H1 (cell line): ENCODE measurements around the gene C20orf141. TPM values are rescaled to one million over a fixed set of nuclear protein-coding genes. Genes with fewer than 3 reads are reported as not detected.

Experiments used
- CTCF ChIA-PET: fragments of 300-600 bp; sonication (Branson Sonifier 250); formaldehyde crosslinking; loops from one replicate; lab custom pipeline; 2021; ENCODE audit not compliant: partially characterized antibody; lab: Charles Lee
- POLR2A ChIA-PET: fragments of 300-600 bp; sonication (Branson Sonifier 250); formaldehyde crosslinking; loops from one replicate; lab custom pipeline; 2021; ENCODE audit warnings: inconsistent platforms; ENCODE audit not compliant: partially characterized antibody; lab: Charles Lee
- DNase-seq, 2 experiments: peaks; one replicate each; pipeline versions ENCODE4 v3.0.0 to v3.0.0-alpha.2; 2010 to 2022; ENCODE audit warnings: low spot score in 2 of 2, low read depth in 1 of 2, mixed read lengths in 1 of 2
- FAIRE-seq: peaks from 2 replicates; lab custom pipeline; 2011; peaks lifted over from hg19 to GRCh38; lab: Jason Lieb, UNC
- H2AFZ ChIP-seq: 2 replicates; pipeline ENCODE4 v1.8.1; 2012; ENCODE audit warnings: low read length, inconsistent platforms
- H2AK5ac ChIP-seq: 2 replicates; pipeline ENCODE4 v1.6.1; 2013; ENCODE audit warnings: low read depth, low read length
- H2BK120ac ChIP-seq: replicated peaks from 2 replicates; pipeline ENCODE3; 2013; ENCODE audit warnings: low read depth, low read length, inconsistent platforms
- H2BK12ac ChIP-seq: 2 replicates; pipeline ENCODE4 v1.6.1; 2013; ENCODE audit warnings: low read depth, low read length
- H2BK15ac ChIP-seq: 2 replicates; pipeline ENCODE4 v1.6.1; 2013; ENCODE audit warnings: low read length
- H2BK20ac ChIP-seq: 2 replicates; pipeline ENCODE4 v1.6.1; 2013; ENCODE audit warnings: low read length
- H2BK5ac ChIP-seq: 2 replicates; pipeline ENCODE4 v1.6.1; 2013; ENCODE audit warnings: low read depth, low read length
- H3K14ac ChIP-seq: 2 replicates; pipeline ENCODE4 v1.6.1; 2013; ENCODE audit warnings: inconsistent platforms; ENCODE audit not compliant: insufficient read length
- H3K18ac ChIP-seq: 2 replicates; pipeline ENCODE4 v1.6.1; 2013; ENCODE audit warnings: low read length; ENCODE audit errors: extremely low read depth
- H3K23ac ChIP-seq: 2 replicates; pipeline ENCODE4 v1.6.1; 2013; ENCODE audit warnings: inconsistent platforms; ENCODE audit not compliant: insufficient read length
- H3K23me2 ChIP-seq: 2 replicates; pipeline ENCODE4 v1.6.1; 2013; ENCODE audit warnings: low read depth, low read length
- H3K27ac ChIP-seq: 2 replicates; pipeline ENCODE4 v1.6.1; 2011; ENCODE audit warnings: low read depth, low read length, inconsistent platforms
- H3K27me3 ChIP-seq, 4 experiments: replicated peaks in 1 of 4; 1 replicate in 1 of 4; 2 replicates in 3 of 4; pipeline versions ENCODE4 v1.6.1 to v1.8.1; 2011 to 2013; ENCODE audit warnings: low read length in 3 of 4, mild to moderate bottlenecking in 3 of 4, inconsistent platforms in 2 of 4, mixed read lengths in 2 of 4, moderate library complexity in 1 of 4; ENCODE audit not compliant: control insufficient read depth in 3 of 4, insufficient read depth in 3 of 4; ENCODE audit errors: extremely low read depth in 1 of 4
- H3K36me3 ChIP-seq, 4 experiments: 2 replicates each; pipeline versions ENCODE4 v1.6.1 to v1.8.1; 2011 to 2013; ENCODE audit warnings: mild to moderate bottlenecking in 4 of 4, low read length in 3 of 4, moderate library complexity in 2 of 4, control low read depth in 1 of 4, inconsistent platforms in 1 of 4; ENCODE audit not compliant: insufficient read depth in 4 of 4, control insufficient read depth in 2 of 4
- H3K4ac ChIP-seq: replicated peaks from 2 replicates; pipeline ENCODE3; 2013; ENCODE audit warnings: low read length, low read depth, mixed read lengths, inconsistent platforms; ENCODE audit not compliant: insufficient read length
- H3K4me1 ChIP-seq, 4 experiments: replicated peaks in 1 of 4; 1 replicate in 1 of 4; 2 replicates in 3 of 4; pipeline versions ENCODE4 v1.6.1 to v1.8.1; 2011 to 2013; ENCODE audit warnings: low read length in 3 of 4, inconsistent platforms in 2 of 4, mixed read lengths in 1 of 4; ENCODE audit not compliant: insufficient read depth in 4 of 4, control insufficient read depth in 3 of 4
- H3K4me2 ChIP-seq, 2 experiments: 2 replicates each; pipeline versions ENCODE4 v1.6.1 to v1.8.1; 2011 to 2013; ENCODE audit warnings: low read depth in 2 of 2, low read length in 2 of 2, control low read depth in 1 of 2, inconsistent platforms in 1 of 2, mild to moderate bottlenecking in 1 of 2; ENCODE audit not compliant: insufficient read depth in 1 of 2
- H3K4me3 ChIP-seq, 4 experiments: fragments of 200-600, 300-600 bp in 1 of 4; sonication (generic), shearing (Covaris generic), sonication (Bioruptor Twin) in 1 of 4; 2 replicates each; pipeline versions ENCODE4 v1.5.1 to v1.8.1; 2011 to 2016; ENCODE audit warnings: low read length in 4 of 4, low read depth in 3 of 4, control low read depth in 2 of 4, inconsistent platforms in 2 of 4, mild to moderate bottlenecking in 2 of 4, mixed read lengths in 1 of 4, moderate library complexity in 1 of 4; ENCODE audit not compliant: insufficient read depth in 2 of 4; ENCODE audit errors: extremely low read depth in 1 of 4
- H3K56ac ChIP-seq: replicated peaks from 2 replicates; pipeline ENCODE3; 2013; ENCODE audit warnings: low read depth, mild to moderate bottlenecking, mixed read lengths, low read length, inconsistent platforms; ENCODE audit not compliant: insufficient read length
- H3K79me1 ChIP-seq: 2 replicates; pipeline ENCODE4 v1.6.1; 2013; ENCODE audit warnings: low read depth, low read length, control low read depth
- H3K79me2 ChIP-seq, 2 experiments: 2 replicates each; pipeline versions ENCODE4 v1.6.1 to v1.8.1; 2012 to 2013; ENCODE audit warnings: low read length in 2 of 2, mild to moderate bottlenecking in 2 of 2, inconsistent platforms in 1 of 2; ENCODE audit not compliant: insufficient read depth in 2 of 2, control insufficient read depth in 1 of 2
- H3K9ac ChIP-seq, 4 experiments: replicated peaks in 1 of 4; 1 replicate in 1 of 4; 2 replicates in 3 of 4; pipeline versions ENCODE4 v1.6.1 to v1.8.1; 2011 to 2013; ENCODE audit warnings: low read depth in 3 of 4, low read length in 3 of 4, control low read depth in 2 of 4, mild to moderate bottlenecking in 2 of 4, moderate library complexity in 2 of 4, inconsistent platforms in 1 of 4; ENCODE audit errors: extremely low read depth in 1 of 4
- H3K9me3 ChIP-seq, 2 experiments: 2 replicates each; pipeline versions ENCODE4 v1.6.1 to v1.8.1; 2012 to 2013; ENCODE audit warnings: mild to moderate bottlenecking in 2 of 2, moderate library complexity in 2 of 2, control low read depth in 1 of 2, inconsistent platforms in 1 of 2, low read depth in 1 of 2, low read length in 1 of 2, mixed read lengths in 1 of 2; ENCODE audit not compliant: insufficient read depth in 2 of 2
- H4K20me1 ChIP-seq, 2 experiments: replicated peaks in 1 of 2; 2 replicates each; pipeline versions ENCODE3 to v1.8.1; 2011 to 2013; ENCODE audit warnings: inconsistent platforms in 2 of 2, low read length in 2 of 2, mild to moderate bottlenecking in 1 of 2; ENCODE audit not compliant: insufficient read depth in 2 of 2, control insufficient read depth in 1 of 2
- H4K5ac ChIP-seq: 2 replicates; pipeline ENCODE4 v1.6.1; 2013; ENCODE audit warnings: low read length, low read depth, mixed read lengths, inconsistent platforms; ENCODE audit not compliant: insufficient read length
- H4K8ac ChIP-seq: 2 replicates; pipeline ENCODE4 v1.8.0; 2013; ENCODE audit warnings: mild to moderate bottlenecking, moderate library complexity, low read length, inconsistent platforms; ENCODE audit not compliant: insufficient read depth; ENCODE audit errors: extremely low read depth
- H4K91ac ChIP-seq: replicated peaks from 2 replicates; pipeline ENCODE3; 2013; ENCODE audit warnings: low read length, mixed read lengths, inconsistent platforms; ENCODE audit not compliant: insufficient read length
- CREB1 ChIP-seq: IDR thresholded peaks from 2 replicates; pipeline ENCODE4 v1.6.1; 2012; ENCODE audit warnings: inconsistent platforms
- CTBP2 ChIP-seq: IDR thresholded peaks from 2 replicates; pipeline ENCODE4 v1.7.0; 2011; ENCODE audit warnings: borderline replicate concordance, mild to moderate bottlenecking, moderate library complexity, mixed read lengths, low read length; ENCODE audit not compliant: insufficient read depth, insufficient read length
- MAFK ChIP-seq: IDR thresholded peaks from 2 replicates; pipeline ENCODE4 v1.6.1; 2012; ENCODE audit warnings: low read depth, mild to moderate bottlenecking, improper control_type of control experiment, low read length
- RNF2 ChIP-seq: fragments of 200-900, 300-1000 bp; sonication (generic); IDR thresholded peaks from 2 replicates; pipeline ENCODE4 v1.7.1; 2016; ENCODE audit warnings: borderline replicate concordance, low read depth, mild to moderate bottlenecking, antibody characterized with exemption, low read length; ENCODE audit not compliant: poor library complexity, severe bottlenecking; ENCODE audit errors: missing control alignments
- SAP30 ChIP-seq: fragments of 300-600 bp; sonication (generic); IDR thresholded peaks from 2 replicates; pipeline ENCODE4 v1.7.1; 2012; ENCODE audit warnings: low read length, moderate library complexity, mild to moderate bottlenecking, inconsistent platforms; ENCODE audit not compliant: insufficient read depth, insufficient replicate concordance
- SP1 ChIP-seq: IDR thresholded peaks from 2 replicates; pipeline ENCODE4 v1.6.1; 2011; ENCODE audit warnings: low read depth, low read length
- WGBS, 2 experiments: shearing (Covaris generic) in 1 of 2; methylation state at CpG; one replicate each; pipeline versions ENCODE4 v1.1.6 to v1.1.7; 2013 to 2015; ENCODE audit warnings: low lambda C conversion rate in 2 of 2, mixed read lengths in 2 of 2, inconsistent platforms in 1 of 2, low coverage in 1 of 2, missing lambda C conversion rate in 1 of 2; ENCODE audit not compliant: insufficient replicate concordance in 2 of 2, insufficient coverage in 1 of 2, insufficient read length in 1 of 2; ENCODE audit errors: extremely low coverage in 1 of 2, missing lambda C conversion rate in 1 of 2; 5-methylcytosine and 5-hydroxymethylcytosine counted together
- polyA plus RNA-seq, 7 experiments: library from polyadenylated mRNA; depleted of rRNA in 3 of 7; stranded (reverse) in 5 of 7; unstranded in 2 of 7; fragments of >200 nt in 5 of 7; fragments of 200-250 nt in 2 of 7; gene quantifications; 1 replicate in 5 of 7; 2 replicates in 1 of 7; 4 replicates in 1 of 7; pipeline versions ENCODE4 v1.2.1 to v1.2.3, GENCODE V29; 2011 to 2013; ENCODE audit warnings: missing spikeins in 2 of 7, mixed read lengths in 2 of 7
- total RNA-seq: library from RNA; stranded (reverse); fragmentation: NEBNext Ultra II Directional; extraction: Animal tissue kit (Norgen Biotek cat#: 25700); gene quantifications from 2 replicates; pipeline ENCODE4 v1.2.1, GENCODE V29; 2021

C20orf141 gene
- total and polyA plus RNA-seq, 2 of the 8 experiments (the other 6 are each of a cell fraction or from before 2014, with no cell fraction given), result not detected

DNA sequence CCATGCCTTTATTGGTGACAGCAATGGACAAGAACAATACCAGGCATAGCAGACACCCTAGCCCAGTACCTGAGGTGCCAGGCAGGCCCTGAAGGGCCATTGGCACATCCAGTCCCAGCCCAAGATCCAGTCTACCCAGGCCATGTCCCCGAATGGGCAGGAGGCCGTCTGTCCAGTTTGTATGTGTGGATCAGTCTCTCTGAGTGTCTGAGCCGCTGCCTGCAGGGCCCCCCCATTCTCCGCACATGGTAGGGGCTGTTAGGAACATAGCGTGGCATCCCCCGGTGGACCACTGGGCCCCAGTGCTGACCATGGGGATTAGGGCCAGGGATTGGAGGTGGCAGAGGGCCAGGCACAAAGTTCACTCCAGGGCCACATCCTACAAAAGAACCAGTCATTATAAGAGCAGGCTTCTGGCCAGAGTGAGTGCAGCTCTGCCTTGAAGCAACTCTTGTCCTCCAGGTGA lies 20.6 kb downstream of the C20orf141 start:
- no peak overlapping the region for H3K56ac ChIP-seq
- no peaks in the 10 kb centered on the region for H3K79me2 ChIP-seq
- peaks cover 0 to 2% of the 10 kb centered on the region in 2 experiments for H4K20me1 ChIP-seq
- ChIA-PET CTCF (interaction anchor here (1.0 to 1.8 kb wide), 2 partner anchors 80 to 82 kb away, joined by 4 to 6 read pairs; no protein-coding TSS in a partner anchor), POLR2A (interaction anchor here (0.6 kb wide), 1 partner anchor 122 kb away, joined by 4 read pairs; no protein-coding TSS in a partner anchor)
- H2AK5ac ChIP-seq, result no peak overlapping the region
- peaks cover 0 to 5% (median 0%) of the 10 kb centered on the region in 4 experiments; a peak in 1 of 8 replicates for H3K36me3 ChIP-seq
- H3K27me3 ChIP-seq, result peaks cover 5 to 19% (median 18%) of the 10 kb centered on the region in 4 experiments
- H3K14ac ChIP-seq, result no peak overlapping the region
- H3K4me3 ChIP-seq, result no peak overlapping the region
- no peak overlapping the region for H2BK5ac ChIP-seq
- no peak overlapping the region for H3K23ac ChIP-seq
- H2BK120ac ChIP-seq, result no peak overlapping the region
- H3K9me3 ChIP-seq, result peaks cover 0 to 6% of the 10 kb centered on the region in 2 experiments; a peak in 1 of 4 replicates
- H3K79me1 ChIP-seq, result no peaks in the 10 kb centered on the region
- no peak overlapping the region for H3K4me2 ChIP-seq
- no peak overlapping the region for H4K5ac ChIP-seq
- TF ChIP-seq SP1, result no peak
- no peak for TF ChIP-seq SAP30
- no peak for TF ChIP-seq RNF2
- TF ChIP-seq MAFK, result no peak
- no peak for TF ChIP-seq CTBP2
- no peak for TF ChIP-seq CREB1
- H3K27ac ChIP-seq, result no peak overlapping the region
- H3K4me1 ChIP-seq, result no peaks in the 10 kb centered on the region; a peak in 1 of 7 replicates
- H2AFZ ChIP-seq, result no peak overlapping the region
- H2BK15ac ChIP-seq, result no peak overlapping the region
- 87% methylated on average over 6 of the region's 6 CpGs; no CpG with 5 or more reads in 1 of the 2 experiments for WGBS, 2 experiments
- DNase-seq (no peak), FAIRE-seq (no peak)
- no peak overlapping the region for H3K18ac ChIP-seq
- no peak overlapping the region for H2BK12ac ChIP-seq
- H4K91ac ChIP-seq, result no peak overlapping the region
- H3K23me2 ChIP-seq, result peaks cover 1% of the 10 kb centered on the region; the same call in 1 of the 2 replicates
- no peak overlapping the region for H3K9ac ChIP-seq
- H2BK20ac ChIP-seq, result no peak overlapping the region
- 0 out of 2 replicates have a peak overlapping the region, but pooled peaks have one; percentile 35 for H4K8ac ChIP-seq
- no peak overlapping the region for H3K4ac ChIP-seq
